ENCODE data around the gene TSPAN7.
A peak's percentile ranks its signal among the peaks of the same experiment; 100 is the strongest.

Gene TSPAN7

GRCh38 chrX:38561126-38561868, at the start of gene TSPAN7:
Gene TSPAN7 (plus strand): TSS chrX:38561542. CDS start chrX:38561547, 5 bp downstream.
- peak; percentile 84 for DNase-seq

- DNase-seq, result no peak
Measured at GRCh38 chrX:38513112-38513742, 48.1 kb upstream of the TSPAN7 start.

- DNase-seq, result no peak
Measured at GRCh38 chrX:38514016-38514854, 47.1 kb upstream of the TSPAN7 start.

- DNase-seq, result no peak
Measured at GRCh38 chrX:38515291-38515690, 46.1 kb upstream of the TSPAN7 start.

GRCh38 chrX:38516196-38516774, 45.1 kb upstream of the TSPAN7 start:
- DNase-seq, result no peak

- DNase-seq, result no peak
Measured at GRCh38 chrX:38519651-38520050, 41.7 kb upstream of the TSPAN7 start.

- DNase-seq, result no peak
Measured at GRCh38 chrX:38538134-38538533, 23.2 kb upstream of the TSPAN7 start.

GRCh38 chrX:38539748-38540147, 21.6 kb upstream of the TSPAN7 start:
- no peak for DNase-seq

- no peak for DNase-seq
Measured at GRCh38 chrX:38548508-38548907, 12.8 kb upstream of the TSPAN7 start.

GRCh38 chrX:38552721-38553120, 8.6 kb upstream of the TSPAN7 start:
- DNase-seq, result no peak

- DNase-seq, result no peak
Measured at GRCh38 chrX:38558686-38559085, 2.7 kb upstream of the TSPAN7 start.

- DNase-seq, result no peak
Measured at GRCh38 chrX:38560776-38561125, 591 bp upstream of the TSPAN7 start.

GRCh38 chrX:38561951-38562719, 793 bp downstream of the TSPAN7 start:
- DNase-seq, result peak; percentile 14

- no peak for DNase-seq
Measured at GRCh38 chrX:38563030-38563429, 1.7 kb downstream of the TSPAN7 start.

GRCh38 chrX:38570396-38570795, 9.1 kb downstream of the TSPAN7 start:
- DNase-seq, result no peak

- DNase-seq, result no peak
Measured at GRCh38 chrX:38571058-38571457, 9.7 kb downstream of the TSPAN7 start.

GRCh38 chrX:38574858-38575257, 13.5 kb downstream of the TSPAN7 start:
- no peak for DNase-seq

- no peak for DNase-seq
Measured at GRCh38 chrX:38575888-38576287, 14.5 kb downstream of the TSPAN7 start.

GRCh38 chrX:38577738-38578137, 16.4 kb downstream of the TSPAN7 start:
- DNase-seq, result no peak

GRCh38 chrX:38578167-38578566, 16.8 kb downstream of the TSPAN7 start:
- no peak for DNase-seq

- no peak for DNase-seq
Measured at GRCh38 chrX:38583181-38583580, 21.8 kb downstream of the TSPAN7 start.

- DNase-seq, result no peak
Measured at GRCh38 chrX:38594434-38594833, 33.1 kb downstream of the TSPAN7 start.

- DNase-seq, result no peak
Measured at GRCh38 chrX:38595801-38596200, 34.5 kb downstream of the TSPAN7 start.
